Thyroid gland (tissue), 4 donors: Measurements from ENCODE around the gene OSBPL3. TPM values are rescaled to one million over a fixed set of nuclear protein-coding genes. Genes with fewer than 3 reads are reported as not detected.

Source experiments
- DNase-seq, 2 donors: peaks; one replicate each; pipeline ENCODE4 v3.0.0-alpha.2; 2019
- H3K27ac ChIP-seq, 3 donors: fragments of 200-600 bp; sonication (generic); 1 replicate in 2 of 3; 2 replicates in 1 of 3; pipeline ENCODE4 v1.5.1; 2016 to 2019; ENCODE audit warnings: mild to moderate bottlenecking in 1 of 3, moderate library complexity in 1 of 3
- H3K27me3 ChIP-seq: fragments of 200-600 bp; sonication (generic); one replicate; pipeline ENCODE4 v1.5.1; 2019
- H3K36me3 ChIP-seq, 2 donors: fragments of 200-600 bp; sonication (generic); one replicate each; pipeline ENCODE4 v1.5.1; 2016 to 2019
- H3K4me1 ChIP-seq, 2 donors: fragments of 200-600 bp; sonication (generic); one replicate each; pipeline ENCODE4 v1.5.1; 2017 to 2019
- H3K4me3 ChIP-seq, 3 donors: fragments of 200-600 bp; sonication (generic); replicated peaks in 1 of 3; 1 replicate in 2 of 3; 2 replicates in 1 of 3; pipeline ENCODE4 v1.5.1; 2016; ENCODE audit warnings: mild to moderate bottlenecking in 1 of 3
- H3K9me3 ChIP-seq: fragments of 200-600 bp; sonication (generic); one replicate; pipeline ENCODE4 v1.5.1; 2017
- POLR2A ChIP-seq, 2 donors: fragments of 450-650 bp; IDR thresholded peaks; one replicate each; pipeline ENCODE4 v1.6.1; 2017; ENCODE audit warnings: antibody characterized with exemption in 2 of 2, mild to moderate bottlenecking in 2 of 2, moderate library complexity in 1 of 2
- WGBS, 2 donors: methylation state at CpG; one replicate each; pipeline ENCODE4 v1.1.5; 2017; 5-methylcytosine and 5-hydroxymethylcytosine counted together
- intact Hi-C: fragments of 100-400 bp; cut with DNase I; formaldehyde crosslinking; loops from one replicate; pipeline ENCODE4 v1.15.1; 2023
- total RNA-seq, 4 donors: library from RNA; depleted of rRNA; stranded (reverse); fragments of >200 nt; gene quantifications; one replicate each; pipeline ENCODE4 v1.2.3, GENCODE V29; 2016
- TF ChIP-seq, protein P1 (sequence below), 6 experiments: fragments of 200-600 bp in 3 of 6; fragments of 450-650 bp in 3 of 6; sonication (generic) in 3 of 6; IDR thresholded peaks; one replicate each; pipeline ENCODE4 v1.5.1; 2016 to 2019; ENCODE audit warnings: antibody characterized with exemption in 6 of 6, mild to moderate bottlenecking in 2 of 6, inconsistent platforms in 1 of 6, moderate library complexity in 1 of 6

OSBPL3 gene
- total RNA-seq, 4 donors from 2014 or later, result 22.1 to 41.7 (median 34.3) TPM

DNA sequence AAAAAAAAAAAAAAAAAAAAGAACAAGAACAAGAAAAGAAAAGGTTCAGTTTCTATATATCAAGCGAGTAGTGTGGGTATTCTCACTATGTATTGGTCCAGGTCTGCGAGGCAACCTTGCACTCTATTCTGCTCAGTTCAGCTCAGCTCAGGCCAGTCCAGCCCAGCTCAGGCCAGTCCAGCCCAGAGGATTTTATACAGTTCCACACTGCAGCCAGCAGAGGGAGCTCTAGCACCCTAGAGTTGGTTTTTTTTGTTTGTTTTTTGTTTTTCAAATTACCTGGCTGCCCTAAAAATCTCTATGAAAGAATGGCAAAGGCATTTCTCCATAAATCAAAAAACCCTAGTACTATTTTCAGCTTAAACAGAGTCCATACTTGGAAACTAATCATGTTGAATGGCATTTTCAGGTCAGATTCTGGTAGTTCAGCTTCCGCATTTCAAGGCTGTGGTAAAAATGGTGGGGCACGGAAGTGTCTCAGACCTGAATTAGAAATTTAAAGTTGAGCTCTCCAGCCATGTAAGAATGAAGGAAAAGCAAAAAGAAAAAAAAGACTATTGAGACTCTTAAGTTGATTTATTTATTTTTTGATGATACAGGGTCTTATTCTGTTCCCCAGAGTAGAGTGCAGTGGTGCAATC, 167.6 kb downstream of the OSBPL3 start:
- TF ChIP-seq, protein P1, sequence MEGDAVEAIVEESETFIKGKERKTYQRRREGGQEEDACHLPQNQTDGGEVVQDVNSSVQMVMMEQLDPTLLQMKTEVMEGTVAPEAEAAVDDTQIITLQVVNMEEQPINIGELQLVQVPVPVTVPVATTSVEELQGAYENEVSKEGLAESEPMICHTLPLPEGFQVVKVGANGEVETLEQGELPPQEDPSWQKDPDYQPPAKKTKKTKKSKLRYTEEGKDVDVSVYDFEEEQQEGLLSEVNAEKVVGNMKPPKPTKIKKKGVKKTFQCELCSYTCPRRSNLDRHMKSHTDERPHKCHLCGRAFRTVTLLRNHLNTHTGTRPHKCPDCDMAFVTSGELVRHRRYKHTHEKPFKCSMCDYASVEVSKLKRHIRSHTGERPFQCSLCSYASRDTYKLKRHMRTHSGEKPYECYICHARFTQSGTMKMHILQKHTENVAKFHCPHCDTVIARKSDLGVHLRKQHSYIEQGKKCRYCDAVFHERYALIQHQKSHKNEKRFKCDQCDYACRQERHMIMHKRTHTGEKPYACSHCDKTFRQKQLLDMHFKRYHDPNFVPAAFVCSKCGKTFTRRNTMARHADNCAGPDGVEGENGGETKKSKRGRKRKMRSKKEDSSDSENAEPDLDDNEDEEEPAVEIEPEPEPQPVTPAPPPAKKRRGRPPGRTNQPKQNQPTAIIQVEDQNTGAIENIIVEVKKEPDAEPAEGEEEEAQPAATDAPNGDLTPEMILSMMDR (IDR thresholded peaks at IDR 0.05), result peak; percentile 65 to 94 (median 87)
- no peak for TF ChIP-seq POLR2A (IDR thresholded peaks at IDR 0.05)
- Histone ChIP-seq H3K4me1 (no peaks in the 10 kb centered on the region), H3K9me3 (no peaks in the 10 kb centered on the region), H3K4me3 (no peak overlapping the region), H3K27ac (no peak overlapping the region), H3K27me3 (no peaks in the 10 kb centered on the region), H3K36me3 (peaks cover 0 to 4% of the 10 kb centered on the region in 2 donors)
- 56 to 61% methylated on average over 4 of the region's 4 CpGs for WGBS, 2 donors
- peak; percentile 61 to 75 for DNase-seq
- intact Hi-C loops, result loop anchor here (5.0 kb wide), 2 partner anchors 260 to 280 kb away; no protein-coding TSS in a partner anchor

DNA sequence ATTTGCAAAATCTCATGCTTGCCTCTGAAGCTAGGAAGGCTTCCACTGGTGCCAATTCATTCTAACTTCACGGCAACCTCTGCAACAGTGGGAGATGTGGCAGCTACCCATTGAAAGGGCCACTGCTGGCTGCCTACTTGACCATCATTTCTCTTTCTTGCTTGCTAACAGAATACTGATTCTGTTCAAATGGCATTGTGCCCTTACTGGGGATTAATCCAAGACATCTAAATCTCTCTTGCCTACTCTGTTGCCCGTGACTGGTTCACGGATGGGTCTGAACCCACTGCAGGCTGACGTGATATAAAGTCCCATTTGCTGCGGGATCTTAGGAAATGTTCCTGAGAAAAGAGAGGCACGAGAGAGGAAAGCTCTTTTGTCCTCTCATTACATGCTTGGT, 171.5 kb downstream of the OSBPL3 start:
- no peak for DNase-seq
- Histone ChIP-seq H3K9me3 (no peaks in the 10 kb centered on the region), H3K4me1 (no peaks in the 10 kb centered on the region), H3K27me3 (no peaks in the 10 kb centered on the region), H3K27ac (no peak overlapping the region), H3K36me3 (peaks cover 4 to 6% of the 10 kb centered on the region in 2 donors), H3K4me3 (no peak overlapping the region)
- TF ChIP-seq, protein P1 (IDR thresholded peaks at IDR 0.05), result no peak
- TF ChIP-seq POLR2A (IDR thresholded peaks at IDR 0.05), result no peak
- intact Hi-C loops, result no loop called here
- 87 to 97% methylated on average over 6 of the region's 6 CpGs for WGBS, 2 donors

DNA sequence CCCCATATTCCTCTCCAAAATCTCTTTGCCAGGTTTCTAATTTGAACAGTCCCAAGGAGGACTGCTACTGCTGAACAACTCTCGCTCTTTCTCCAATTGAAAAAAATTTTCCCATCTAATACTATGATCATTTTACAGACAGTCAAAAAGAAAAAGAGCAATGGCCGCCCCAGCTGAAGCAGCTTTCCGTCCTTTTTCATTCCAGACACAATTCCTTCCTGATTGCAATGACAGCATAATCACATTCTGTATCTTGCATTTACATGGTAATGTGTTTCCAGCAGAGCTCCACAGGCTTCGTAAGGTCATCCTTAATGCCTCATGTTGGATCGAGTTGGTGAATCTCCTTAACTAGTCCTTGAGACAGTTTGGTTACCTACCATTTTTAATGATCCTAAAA, 177.7 kb downstream of the OSBPL3 start:
- intact Hi-C loops, result no loop called here
- no peaks in the 10 kb centered on the region for H3K9me3 ChIP-seq
- 94 to 96% methylated on average over 5 of the region's 5 CpGs for WGBS, 2 donors

DNA sequence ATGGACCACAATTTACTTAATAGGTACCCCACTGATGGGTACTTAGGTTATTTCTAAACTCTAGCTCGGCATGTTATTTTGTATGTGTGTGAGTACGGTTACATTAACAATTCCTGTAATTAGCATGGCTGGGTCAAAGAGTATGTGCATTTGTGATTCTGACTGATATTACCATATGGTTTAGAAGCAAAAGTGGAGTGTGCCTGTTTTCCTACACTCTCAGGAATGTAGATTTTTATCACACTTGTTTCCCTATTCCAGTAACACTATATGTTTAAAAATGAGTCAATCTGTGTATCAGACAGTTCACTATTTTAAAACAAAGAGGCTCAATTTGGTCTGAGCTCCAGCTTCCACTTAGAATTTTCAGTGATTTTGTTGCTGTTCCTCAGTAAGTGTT, 178.1 kb downstream of the OSBPL3 start:
- WGBS, 2 donors, result 98 to 99% methylated on average over 2 of the region's 2 CpGs
- peaks cover 4 to 6% of the 10 kb centered on the region in 2 donors for H3K36me3 ChIP-seq
- no peak for DNase-seq
- no peak overlapping the region for H3K27ac ChIP-seq
- no peaks in the 10 kb centered on the region for H3K9me3 ChIP-seq
- intact Hi-C loops, result no loop called here
- no peaks in the 10 kb centered on the region for H3K27me3 ChIP-seq
- H3K4me3 ChIP-seq, result no peak overlapping the region
- H3K4me1 ChIP-seq, result no peaks in the 10 kb centered on the region
- TF ChIP-seq POLR2A (IDR thresholded peaks at IDR 0.05), result no peak
- TF ChIP-seq, protein P1 (IDR thresholded peaks at IDR 0.05), result no peak

More for the DNA sequence above, 177.7 kb downstream of the OSBPL3 start:
- TF ChIP-seq, protein P1 (IDR thresholded peaks at IDR 0.05), result no peak
- TF ChIP-seq POLR2A (IDR thresholded peaks at IDR 0.05), result no peak
- no peak for DNase-seq
- H3K4me3 ChIP-seq, result no peak overlapping the region
- H3K27me3 ChIP-seq, result no peaks in the 10 kb centered on the region
- peaks cover 4 to 6% of the 10 kb centered on the region in 2 donors for H3K36me3 ChIP-seq
- H3K27ac ChIP-seq, result no peak overlapping the region
- H3K4me1 ChIP-seq, result no peaks in the 10 kb centered on the region

DNA sequence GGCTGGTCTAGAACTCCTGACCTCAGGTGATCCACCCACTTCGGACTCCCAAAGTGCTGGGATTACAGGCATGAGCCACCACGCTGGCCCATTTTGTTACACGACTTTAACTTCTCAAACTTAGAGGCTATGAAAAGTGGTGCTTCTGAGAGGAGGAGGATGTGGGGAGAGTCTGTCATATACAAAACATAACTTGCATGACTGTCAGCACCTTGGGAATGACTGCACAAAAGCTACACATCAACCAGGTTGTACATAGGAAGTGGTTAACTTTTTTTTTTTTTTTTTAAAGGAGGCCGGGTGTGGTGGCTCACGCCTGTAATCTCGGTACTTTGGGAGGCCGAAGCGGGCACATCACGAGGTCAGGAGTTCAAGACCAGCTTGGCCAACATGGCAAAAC, 179.3 kb downstream of the OSBPL3 start:
- Histone ChIP-seq H3K27ac (no peak overlapping the region), H3K36me3 (peaks cover 4 to 6% of the 10 kb centered on the region in 2 donors), H3K4me3 (no peak overlapping the region), H3K9me3 (no peaks in the 10 kb centered on the region), H3K4me1 (no peaks in the 10 kb centered on the region), H3K27me3 (no peaks in the 10 kb centered on the region)
- 93 to 94% methylated on average over 9 of the region's 9 CpGs for WGBS, 2 donors
- intact Hi-C loops, result no loop called here
- no peak for DNase-seq
- TF ChIP-seq POLR2A (IDR thresholded peaks at IDR 0.05), result no peak
- TF ChIP-seq, protein P1 (IDR thresholded peaks at IDR 0.05), result no peak
